Hematopoietic multipotent progenitor cell treated with erythropoietin and hydrocortisone succinate and interleukin-3 and kit ligand, for 6 days (in vitro differentiated cells): ENCODE measurements around the gene TMEM212.
"Not testable (repeated sequence)": the region's sequence is repeated elsewhere in the genome, so short reads cannot be mapped to it uniquely, and the experiment has no call there.

Experiments
- DNase-seq: peaks from one replicate; pipeline ENCODE4 v3.0.0-alpha.2; 2015

TMEM212 gene

GRCh38 chr3:171836855-171837254 is 6.3 kb upstream of the TMEM212 start:
- DNase-seq, result no peak

DNA sequence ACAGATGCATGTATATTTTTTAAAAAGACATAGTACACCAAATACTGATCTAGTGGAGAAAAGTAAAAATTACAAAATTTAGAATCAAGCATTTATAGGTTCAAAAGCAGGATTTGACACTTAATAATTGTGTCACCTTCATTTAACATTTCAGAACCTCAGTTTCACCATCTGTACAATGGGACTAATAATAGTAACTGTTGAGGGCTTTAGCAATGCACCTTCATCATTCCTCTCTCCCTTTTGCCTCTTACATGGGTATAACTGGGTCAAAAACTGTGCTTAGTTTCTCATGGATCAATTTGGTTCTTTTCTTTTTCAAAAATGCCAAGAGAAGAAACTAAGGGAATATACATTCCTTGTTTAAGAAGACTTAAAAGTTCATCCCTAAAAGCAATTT is 5.5 kb upstream of the TMEM212 start:
- no peak for DNase-seq

DNA sequence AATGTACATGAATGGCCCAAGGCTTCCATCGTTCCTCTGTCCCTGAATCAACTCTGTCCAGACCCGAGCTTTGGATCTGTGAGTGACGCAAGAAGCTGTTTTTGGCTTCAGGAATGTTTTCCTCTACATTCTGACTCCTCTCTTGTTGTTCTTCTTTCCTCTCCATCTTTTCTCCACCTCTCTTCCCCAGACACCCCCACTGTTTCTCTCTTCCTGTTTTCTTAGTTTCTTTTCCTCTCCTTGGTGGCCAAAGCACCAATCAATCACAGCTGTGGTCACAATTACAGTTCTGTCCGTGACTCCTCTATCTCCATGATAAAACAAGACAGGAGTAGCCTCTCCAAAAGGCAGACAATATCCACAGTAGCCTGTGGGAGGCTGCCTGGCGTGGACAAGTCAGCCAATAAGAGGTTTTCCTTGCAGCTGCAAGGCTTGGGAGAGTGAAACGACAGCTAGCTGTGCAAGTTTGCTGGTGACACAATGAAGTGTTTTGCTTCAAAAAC is 4.9 kb upstream of the TMEM212 start:
- no peak for DNase-seq

GRCh38 chr3:171839270-171839669 is 3.9 kb upstream of the TMEM212 start:
- no peak for DNase-seq

DNA sequence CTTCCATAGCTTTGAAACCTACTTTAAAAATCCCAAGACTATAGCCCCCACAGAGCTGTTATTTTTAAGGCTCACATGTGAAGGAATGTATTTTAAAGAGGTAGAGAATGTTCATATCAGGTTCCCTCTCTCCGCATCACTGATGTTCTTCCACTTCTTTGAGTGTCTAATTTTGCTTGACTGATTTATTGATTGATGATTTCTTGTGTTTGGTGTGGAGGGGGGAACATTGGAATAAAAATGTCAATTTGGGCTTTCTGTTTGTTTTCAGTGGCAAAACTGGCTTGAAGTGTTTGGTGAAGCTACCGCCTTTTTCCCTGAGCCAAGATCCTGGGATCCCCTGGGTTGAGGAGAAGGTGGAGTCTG is 2.7 kb upstream of the TMEM212 start:
- DNase-seq, result no peak

- DNase-seq, result no peak
Measured at GRCh38 chr3:171840811-171841619, 2.1 kb upstream of the TMEM212 start.

- DNase-seq, result peak; percentile 19
Measured at GRCh38 chr3:171841620-171842000, 1.5 kb upstream of the TMEM212 start.

GRCh38 chr3:171844873-171845272 is 1.7 kb downstream of the TMEM212 start:
- no peak for DNase-seq

DNA sequence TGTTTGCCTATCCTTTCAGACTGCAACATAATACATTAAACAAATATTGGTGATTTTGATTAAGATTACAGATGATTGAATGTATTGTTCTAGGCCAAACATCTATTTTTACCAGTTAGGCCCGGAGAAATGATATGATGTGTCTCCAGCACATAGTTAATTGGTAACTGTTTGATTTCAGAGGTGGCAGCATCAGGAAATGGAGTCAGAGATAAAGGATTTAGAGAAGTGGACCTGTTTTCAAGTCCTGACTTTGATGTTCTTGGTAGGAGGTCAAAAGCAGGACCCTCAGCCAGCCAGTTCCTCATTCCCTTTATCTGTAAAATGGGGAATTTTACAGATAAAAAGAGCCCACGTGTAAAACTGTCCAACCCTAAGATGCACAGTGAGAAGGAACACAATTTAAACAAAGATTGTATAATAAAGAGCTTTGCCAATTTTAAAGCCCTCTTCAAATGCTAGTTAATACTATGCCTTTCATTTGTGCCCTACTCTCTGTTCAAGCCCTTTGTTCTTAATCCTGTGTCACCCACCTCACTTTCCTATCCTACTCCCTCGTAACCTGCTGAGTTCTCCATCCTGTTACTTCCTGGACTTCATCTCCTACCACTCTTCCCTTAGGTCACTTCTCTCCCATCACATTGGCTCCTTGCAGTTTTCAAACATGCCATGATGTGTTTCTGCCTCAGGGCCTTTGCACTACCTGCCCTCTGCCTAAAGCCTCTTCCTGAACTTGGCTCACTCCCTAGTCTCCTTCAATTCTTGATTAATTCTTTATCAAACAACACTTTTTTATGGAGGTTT is 2.5 kb downstream of the TMEM212 start:
- no peak for DNase-seq

DNA sequence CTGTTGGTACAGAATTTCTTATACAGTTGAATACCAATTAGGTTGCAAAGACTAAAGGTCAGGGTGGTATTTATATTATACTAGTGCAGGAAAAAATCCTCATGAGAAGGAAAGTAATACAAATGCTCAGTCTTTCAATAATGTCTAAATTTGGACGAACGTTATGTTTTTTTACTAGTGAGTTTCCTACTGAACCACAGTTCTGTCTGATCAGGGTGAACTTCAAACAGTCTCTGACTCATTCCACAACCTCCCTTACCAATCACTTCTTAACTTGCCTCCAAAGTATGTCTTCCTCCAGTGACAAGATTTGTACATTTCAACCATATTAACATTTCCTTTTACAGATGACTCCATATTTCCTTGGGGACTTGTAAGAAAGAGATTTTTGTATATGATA is 3.4 kb downstream of the TMEM212 start:
- DNase-seq, result no peak

DNA sequence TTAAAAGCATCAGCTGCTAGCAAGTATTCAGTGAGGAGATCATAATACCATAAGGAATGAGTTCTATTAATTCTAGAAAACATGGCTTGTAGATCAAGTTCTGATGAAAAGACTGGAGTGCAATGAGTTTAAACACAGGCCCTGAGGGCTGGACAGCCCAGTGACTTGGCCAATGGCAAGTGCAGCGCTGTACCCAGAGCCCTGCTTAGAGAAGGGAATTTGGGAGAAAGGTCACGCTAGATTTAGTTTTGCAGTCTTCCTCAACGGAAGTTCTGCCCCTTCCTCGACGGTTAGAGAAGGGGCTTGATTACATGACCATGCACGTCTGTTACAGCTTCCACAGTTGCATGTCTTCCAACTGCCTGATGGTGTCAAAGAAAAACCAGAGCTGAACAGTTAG is 4.0 kb downstream of the TMEM212 start:
- DNase-seq, result no peak

- no peak for DNase-seq
Measured at GRCh38 chr3:171847595-171848259, 4.6 kb downstream of the TMEM212 start.

DNA sequence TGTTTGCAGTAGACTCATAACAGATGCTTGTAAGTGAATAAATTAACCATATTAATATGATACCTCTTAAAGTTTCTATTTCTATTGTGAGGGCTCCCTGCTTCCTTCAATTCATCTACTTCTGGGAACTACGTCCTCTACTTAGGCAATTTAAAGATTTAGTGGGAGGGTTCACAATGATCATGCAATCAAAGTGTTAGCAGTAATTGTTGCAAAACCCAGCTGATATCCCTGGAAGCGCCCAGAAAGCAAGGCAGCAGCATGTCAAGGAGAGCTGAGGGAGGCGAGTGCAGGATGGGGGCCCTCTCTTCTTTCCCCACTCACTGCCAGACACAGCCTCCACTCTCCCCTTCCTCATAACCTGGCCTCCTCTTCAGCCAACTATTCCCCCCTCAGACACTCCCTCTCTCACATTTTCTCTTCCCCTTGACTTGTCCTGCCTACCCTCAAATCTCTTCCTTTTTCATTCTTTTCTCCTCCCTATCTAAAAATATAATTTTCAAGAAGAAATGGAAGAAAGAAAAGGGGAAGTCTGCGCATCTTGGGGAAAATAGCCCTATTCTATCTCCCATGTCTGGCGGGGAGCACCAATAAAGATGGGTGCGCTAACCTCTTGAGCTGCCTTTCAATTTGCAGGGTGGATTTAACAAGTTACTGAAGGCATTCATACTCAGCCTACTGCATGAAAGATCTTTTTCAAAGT is 6.6 kb downstream of the TMEM212 start:
- DNase-seq, result no peak

DNA sequence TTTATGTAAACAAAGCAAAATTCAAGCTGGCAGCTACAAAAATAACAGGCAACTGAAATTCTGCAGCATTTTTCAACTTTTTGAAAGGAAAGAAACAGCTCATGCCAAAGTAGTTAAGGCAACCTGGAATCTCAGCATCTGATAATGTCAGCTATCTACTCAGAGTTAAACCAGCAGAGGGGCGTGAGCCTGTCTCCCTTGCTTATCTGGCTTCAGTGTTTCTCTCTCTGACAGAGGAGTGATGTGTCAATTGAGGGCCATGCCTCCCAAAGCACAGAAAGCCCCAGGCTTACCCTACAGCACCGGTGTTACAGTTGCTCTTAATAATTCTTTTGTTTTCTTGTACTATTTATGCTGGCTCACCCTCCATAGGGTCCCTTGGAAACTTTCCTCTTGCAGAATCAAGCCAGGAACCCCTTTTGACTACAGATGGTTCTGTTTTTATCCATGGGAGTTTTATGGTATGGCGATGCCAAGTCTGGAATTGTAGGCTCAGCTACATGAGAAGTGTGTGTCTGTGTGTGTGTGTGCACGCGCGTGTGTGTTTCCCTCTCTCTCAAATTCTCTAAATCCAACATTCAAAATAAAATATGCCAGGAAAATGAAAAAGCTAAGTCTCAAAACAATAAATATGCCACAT is 7.3 kb downstream of the TMEM212 start:
- peak; percentile 64 for DNase-seq

GRCh38 chr3:171850960-171851659 is 8.0 kb downstream of the TMEM212 start:
- peak; percentile 42 for DNase-seq

- DNase-seq, result no peak
Measured at GRCh38 chr3:171851660-171852058, 8.5 kb downstream of the TMEM212 start.

DNA sequence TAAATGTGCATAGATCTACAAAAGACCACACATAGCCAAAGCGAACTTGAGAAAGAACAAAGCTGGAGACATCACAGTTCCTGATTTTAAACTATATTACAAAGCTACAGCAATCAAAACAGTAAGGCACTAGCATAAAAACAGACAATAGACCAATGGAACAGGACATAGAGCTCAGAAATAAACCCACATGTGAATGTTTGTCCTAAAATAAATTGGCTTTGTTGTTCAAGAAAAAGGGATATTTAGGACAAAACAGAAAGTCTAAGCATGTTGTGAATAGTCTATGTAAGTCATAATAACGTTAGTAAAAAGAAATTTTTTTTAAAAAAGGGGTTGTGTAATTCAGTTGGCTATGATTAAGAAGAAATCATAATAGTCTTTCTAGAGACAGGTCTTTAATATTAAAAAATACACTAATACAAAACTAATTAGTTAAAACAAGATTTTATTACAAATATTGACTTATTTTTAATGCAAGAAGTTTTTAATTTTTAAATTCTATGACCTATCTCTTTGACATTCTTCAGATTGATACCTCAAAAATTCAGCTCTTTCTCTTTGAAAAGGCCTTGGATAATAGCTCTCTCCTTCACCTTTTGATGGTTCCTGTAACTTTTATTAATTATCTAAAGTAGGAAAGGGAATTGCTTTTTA is 11.6 kb downstream of the TMEM212 start:
- no peak for DNase-seq

DNA sequence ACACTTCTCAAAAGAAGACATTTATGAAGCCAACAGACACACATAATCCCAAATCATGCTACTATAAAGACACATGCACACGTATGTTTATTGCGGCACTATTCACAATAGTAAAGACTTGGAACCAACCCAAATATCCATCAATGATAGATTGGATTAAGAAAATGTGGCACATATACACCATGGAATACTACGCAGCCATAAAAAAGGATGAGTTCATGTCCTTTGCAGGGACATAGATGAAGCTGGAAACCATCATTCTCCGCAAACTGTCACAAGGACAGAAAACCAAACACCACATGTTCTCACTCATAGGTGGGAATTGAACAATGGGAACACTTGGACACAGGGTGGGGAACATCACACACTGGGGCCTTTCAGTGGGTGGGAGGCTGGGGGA is 15.6 kb downstream of the TMEM212 start:
- not testable (repeated sequence) for DNase-seq

- no peak for DNase-seq
Measured at GRCh38 chr3:171860830-171861535, 17.8 kb downstream of the TMEM212 start.

DNA sequence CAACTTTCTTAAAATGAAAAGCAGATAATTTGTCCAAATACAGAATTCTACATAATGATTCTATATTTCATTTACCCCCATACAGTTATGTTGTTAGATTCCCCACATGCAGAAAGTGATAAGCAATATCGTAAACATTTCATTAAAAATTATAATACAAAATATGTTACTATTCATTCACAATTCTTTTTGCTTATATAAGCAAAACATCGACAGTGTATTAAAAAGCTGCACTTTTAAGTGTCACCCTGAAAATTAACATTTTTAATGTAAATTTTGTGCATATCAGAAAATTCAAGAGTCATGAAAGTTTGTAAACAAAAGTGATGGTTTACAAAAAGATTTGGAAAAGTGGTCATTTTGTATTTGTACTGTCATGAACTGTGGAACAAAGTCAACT is 19.2 kb downstream of the TMEM212 start:
- no peak for DNase-seq
